Measurements from ENCODE around the gene TAF1B.

The TAF1B gene

GRCh38 chr2:9879455-9880194 is 36.4 kb downstream of the TAF1B start:
- Histone ChIP-seq H3K4me1 (ENCODE audit: control insufficient read depth in 2 of 2, insufficient read depth in 2 of 2, low read length in 2 of 2) (no peaks in the 10 kb centered on the region), H3K27me3 (ENCODE audit: control insufficient read depth in 2 of 2, insufficient read depth in 2 of 2, low read length in 2 of 2) (no peaks in the 10 kb centered on the region), H3K9ac (ENCODE audit: low read depth in 1 of 2, low read length in 2 of 2) (no peak overlapping the region), H3K27ac (ENCODE audit: low read depth in 2 of 2, low read length in 2 of 2) (no peak overlapping the region), H3K4me3 (ENCODE audit: low read length in 2 of 2) (no peak overlapping the region), H3K36me3 (ENCODE audit: control insufficient read depth in 2 of 2, insufficient read depth in 2 of 2, low read length in 2 of 2) (peaks cover 2 to 24% of the 10 kb centered on the region in 2 donors), H3K9me3 (ENCODE audit: control insufficient read depth in 2 of 2, low read length in 2 of 2) (no peaks in the 10 kb centered on the region)

DNA sequence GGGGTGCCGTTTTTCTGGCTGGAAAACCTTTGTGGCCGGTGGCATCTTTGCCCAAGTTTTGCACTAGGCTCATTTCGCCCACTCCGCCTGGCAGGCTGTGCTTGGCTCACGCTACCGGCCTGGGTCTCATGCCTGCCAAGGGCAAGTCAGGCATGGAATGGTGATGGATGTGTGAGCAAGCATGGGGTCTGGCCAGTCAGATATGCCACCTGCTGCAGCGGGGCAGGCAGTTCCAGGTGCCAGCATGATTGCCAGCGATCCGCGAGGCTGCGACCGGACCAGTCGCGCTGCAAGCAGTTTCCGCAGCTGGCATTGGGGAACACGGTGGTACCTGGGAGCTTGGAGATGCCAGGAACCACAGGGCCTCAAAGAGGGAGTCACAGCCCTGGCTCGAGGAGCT is 40.6 kb downstream of the TAF1B start:
- Histone ChIP-seq H3K4me3 (ENCODE audit: low read length in 2 of 2) (no peak overlapping the region), H3K4me1 (ENCODE audit: control insufficient read depth in 2 of 2, insufficient read depth in 2 of 2, low read length in 2 of 2) (no peaks in the 10 kb centered on the region), H3K9ac (ENCODE audit: low read depth in 1 of 2, low read length in 2 of 2) (no peak overlapping the region), H3K36me3 (ENCODE audit: control insufficient read depth in 2 of 2, insufficient read depth in 2 of 2, low read length in 2 of 2) (peaks cover 2 to 7% of the 10 kb centered on the region in 2 donors), H3K27me3 (ENCODE audit: control insufficient read depth in 2 of 2, insufficient read depth in 2 of 2, low read length in 2 of 2) (no peaks in the 10 kb centered on the region), H3K27ac (ENCODE audit: low read depth in 2 of 2, low read length in 2 of 2) (no peak overlapping the region), H3K9me3 (ENCODE audit: control insufficient read depth in 2 of 2, low read length in 2 of 2) (no peaks in the 10 kb centered on the region)

DNA sequence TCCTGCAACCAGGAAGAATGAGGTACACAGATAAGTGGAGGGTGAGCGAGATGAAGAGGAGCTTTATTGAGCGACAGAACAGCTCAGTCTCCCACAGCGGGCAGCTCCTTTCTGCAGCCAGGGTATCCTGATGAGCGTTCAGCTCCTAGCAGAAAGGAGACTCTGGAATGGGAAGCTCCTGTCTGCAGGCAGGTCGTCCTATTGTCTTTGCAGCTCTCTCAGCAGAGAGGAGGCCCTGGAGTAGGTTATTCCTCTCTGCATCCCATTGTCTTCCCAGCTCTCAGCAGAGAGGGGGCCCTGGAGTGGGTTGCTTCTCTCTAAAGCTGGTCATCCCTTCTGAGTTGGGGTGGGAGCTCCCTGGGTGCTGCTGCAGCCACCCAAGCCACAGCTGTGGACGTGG is 41.2 kb downstream of the TAF1B start:
- Histone ChIP-seq H3K27ac (ENCODE audit: low read depth in 2 of 2, low read length in 2 of 2) (no peak overlapping the region), H3K27me3 (ENCODE audit: control insufficient read depth in 2 of 2, insufficient read depth in 2 of 2, low read length in 2 of 2) (no peaks in the 10 kb centered on the region), H3K9ac (ENCODE audit: low read depth in 1 of 2, low read length in 2 of 2) (no peak overlapping the region), H3K9me3 (ENCODE audit: control insufficient read depth in 2 of 2, low read length in 2 of 2) (no peaks in the 10 kb centered on the region), H3K4me3 (ENCODE audit: low read length in 2 of 2) (no peak overlapping the region), H3K4me1 (ENCODE audit: control insufficient read depth in 2 of 2, insufficient read depth in 2 of 2, low read length in 2 of 2) (no peaks in the 10 kb centered on the region), H3K36me3 (ENCODE audit: control insufficient read depth in 2 of 2, insufficient read depth in 2 of 2, low read length in 2 of 2) (peaks cover 2 to 4% of the 10 kb centered on the region in 2 donors)

- Histone ChIP-seq H3K4me1 (ENCODE audit: control insufficient read depth in 2 of 2, insufficient read depth in 2 of 2, low read length in 2 of 2) (no peaks in the 10 kb centered on the region), H3K4me3 (ENCODE audit: low read length in 2 of 2) (no peak overlapping the region), H3K9ac (ENCODE audit: low read depth in 1 of 2, low read length in 2 of 2) (no peak overlapping the region), H3K9me3 (ENCODE audit: control insufficient read depth in 2 of 2, low read length in 2 of 2) (no peaks in the 10 kb centered on the region), H3K36me3 (ENCODE audit: control insufficient read depth in 2 of 2, insufficient read depth in 2 of 2, low read length in 2 of 2) (peaks cover 2 to 3% of the 10 kb centered on the region in 2 donors), H3K27me3 (ENCODE audit: control insufficient read depth in 2 of 2, insufficient read depth in 2 of 2, low read length in 2 of 2) (no peaks in the 10 kb centered on the region), H3K27ac (ENCODE audit: low read depth in 2 of 2, low read length in 2 of 2) (no peak overlapping the region)
Measured at GRCh38 chr2:9885036-9885684, 41.9 kb downstream of the TAF1B start.

GRCh38 chr2:9887513-9887912 is 44.2 kb downstream of the TAF1B start:
- Histone ChIP-seq H3K4me3 (ENCODE audit: low read length in 2 of 2) (no peak overlapping the region), H3K4me1 (ENCODE audit: control insufficient read depth in 2 of 2, insufficient read depth in 2 of 2, low read length in 2 of 2) (no peaks in the 10 kb centered on the region), H3K36me3 (ENCODE audit: control insufficient read depth in 2 of 2, insufficient read depth in 2 of 2, low read length in 2 of 2) (peaks cover 2 to 7% of the 10 kb centered on the region in 2 donors), H3K9ac (ENCODE audit: low read depth in 1 of 2, low read length in 2 of 2) (no peak overlapping the region), H3K27me3 (ENCODE audit: control insufficient read depth in 2 of 2, insufficient read depth in 2 of 2, low read length in 2 of 2) (no peaks in the 10 kb centered on the region), H3K27ac (ENCODE audit: low read depth in 2 of 2, low read length in 2 of 2) (no peak overlapping the region), H3K9me3 (ENCODE audit: control insufficient read depth in 2 of 2, low read length in 2 of 2) (no peaks in the 10 kb centered on the region)

DNA sequence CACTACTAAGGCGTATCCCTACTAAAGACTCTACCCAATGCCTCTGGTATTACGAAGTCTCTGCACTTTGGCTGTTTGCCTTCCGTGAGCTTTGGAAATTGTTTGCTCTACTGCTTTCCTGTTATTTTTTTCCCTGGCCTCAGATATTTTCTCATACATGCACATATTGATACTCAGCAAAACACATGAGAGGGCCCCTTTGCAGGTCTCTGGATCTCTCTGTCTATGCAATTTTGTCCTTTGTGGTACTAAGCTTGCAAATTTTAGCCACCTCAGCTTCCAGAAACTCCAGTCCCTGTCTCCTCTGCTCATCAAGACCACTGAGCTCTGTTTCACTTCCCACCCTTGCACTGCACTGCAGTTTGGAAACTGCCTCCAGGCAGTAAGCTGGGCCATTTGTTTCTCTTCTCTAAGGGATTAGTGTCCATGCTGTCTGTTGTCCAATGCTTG is 46.6 kb downstream of the TAF1B start:
- Histone ChIP-seq H3K36me3 (ENCODE audit: control insufficient read depth in 2 of 2, insufficient read depth in 2 of 2, low read length in 2 of 2) (peaks cover 0 to 4% of the 10 kb centered on the region in 2 donors), H3K27me3 (ENCODE audit: control insufficient read depth in 2 of 2, insufficient read depth in 2 of 2, low read length in 2 of 2) (no peaks in the 10 kb centered on the region), H3K4me3 (ENCODE audit: low read length in 2 of 2) (no peak overlapping the region), H3K4me1 (ENCODE audit: control insufficient read depth in 2 of 2, insufficient read depth in 2 of 2, low read length in 2 of 2) (no peaks in the 10 kb centered on the region), H3K9ac (ENCODE audit: low read depth in 1 of 2, low read length in 2 of 2) (no peak overlapping the region), H3K9me3 (ENCODE audit: control insufficient read depth in 2 of 2, low read length in 2 of 2) (no peaks in the 10 kb centered on the region), H3K27ac (ENCODE audit: low read depth in 2 of 2, low read length in 2 of 2) (no peak overlapping the region)

GRCh38 chr2:9892236-9892635 is 49.0 kb downstream of the TAF1B start:
- Histone ChIP-seq H3K27ac (ENCODE audit: low read depth in 2 of 2, low read length in 2 of 2) (no peak overlapping the region), H3K4me3 (ENCODE audit: low read length in 2 of 2) (no peak overlapping the region), H3K36me3 (ENCODE audit: control insufficient read depth in 2 of 2, insufficient read depth in 2 of 2, low read length in 2 of 2) (peaks cover 0 to 4% of the 10 kb centered on the region in 2 donors), H3K9me3 (ENCODE audit: control insufficient read depth in 2 of 2, low read length in 2 of 2) (no peaks in the 10 kb centered on the region), H3K27me3 (ENCODE audit: control insufficient read depth in 2 of 2, insufficient read depth in 2 of 2, low read length in 2 of 2) (no peaks in the 10 kb centered on the region), H3K4me1 (ENCODE audit: control insufficient read depth in 2 of 2, insufficient read depth in 2 of 2, low read length in 2 of 2) (peaks cover 0 to 5% of the 10 kb centered on the region in 2 donors), H3K9ac (ENCODE audit: low read depth in 1 of 2, low read length in 2 of 2) (no peak overlapping the region)

GRCh38 chr2:9895669-9896590 is 52.7 kb downstream of the TAF1B start:
- no peaks in the 10 kb centered on the region for H3K9me3 ChIP-seq (ENCODE audit: control insufficient read depth in 2 of 2, low read length in 2 of 2)
- H3K9ac ChIP-seq (ENCODE audit: low read depth in 1 of 2, low read length in 2 of 2) = no peak overlapping the region
- H3K36me3 ChIP-seq (ENCODE audit: control insufficient read depth in 2 of 2, insufficient read depth in 2 of 2, low read length in 2 of 2) = peaks cover 0 to 4% of the 10 kb centered on the region in 2 donors
- peaks cover 0 to 5% of the 10 kb centered on the region in 2 donors for H3K4me1 ChIP-seq (ENCODE audit: control insufficient read depth in 2 of 2, insufficient read depth in 2 of 2, low read length in 2 of 2)
- no peaks in the 10 kb centered on the region for H3K27me3 ChIP-seq (ENCODE audit: control insufficient read depth in 2 of 2, insufficient read depth in 2 of 2, low read length in 2 of 2)
- H3K4me3 ChIP-seq (ENCODE audit: low read length in 2 of 2) = no peak overlapping the region
- H3K27ac ChIP-seq (ENCODE audit: low read depth in 2 of 2, low read length in 2 of 2) = no peak overlapping the region

- peaks cover 0 to 5% of the 10 kb centered on the region in 2 donors for H3K4me1 ChIP-seq (ENCODE audit: control insufficient read depth in 2 of 2, insufficient read depth in 2 of 2, low read length in 2 of 2)
- no peaks in the 10 kb centered on the region for H3K27me3 ChIP-seq (ENCODE audit: control insufficient read depth in 2 of 2, insufficient read depth in 2 of 2, low read length in 2 of 2)
- H3K9ac ChIP-seq (ENCODE audit: low read depth in 1 of 2, low read length in 2 of 2) = no peak overlapping the region
- H3K4me3 ChIP-seq (ENCODE audit: low read length in 2 of 2) = no peak overlapping the region
- no peak overlapping the region for H3K27ac ChIP-seq (ENCODE audit: low read depth in 2 of 2, low read length in 2 of 2)
- no peaks in the 10 kb centered on the region for H3K9me3 ChIP-seq (ENCODE audit: control insufficient read depth in 2 of 2, low read length in 2 of 2)
- H3K36me3 ChIP-seq (ENCODE audit: control insufficient read depth in 2 of 2, insufficient read depth in 2 of 2, low read length in 2 of 2) = peaks cover 0 to under 1% of the 10 kb centered on the region in 2 donors
Measured at GRCh38 chr2:9897331-9897737, 54.1 kb downstream of the TAF1B start.

DNA sequence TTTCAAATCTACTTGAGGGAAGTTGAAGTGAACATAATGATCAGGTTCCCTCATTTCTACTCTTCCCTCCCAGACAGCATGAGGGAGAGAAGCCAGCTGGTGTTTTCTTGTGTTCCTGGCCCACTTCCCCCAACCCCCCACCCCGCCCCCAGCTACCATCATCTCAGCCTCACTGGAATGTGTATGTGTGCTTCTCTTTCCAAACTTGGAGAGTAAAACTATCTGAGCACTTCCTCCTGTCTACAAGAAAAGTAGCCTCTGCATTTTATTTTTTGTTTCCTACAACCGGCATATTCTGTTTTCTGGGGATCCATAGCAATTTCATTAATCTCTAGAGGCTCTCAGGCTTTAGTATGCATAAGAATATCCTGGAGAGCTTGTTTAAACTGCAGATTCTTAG is 54.6 kb downstream of the TAF1B start:
- H3K27me3 ChIP-seq (ENCODE audit: control insufficient read depth in 2 of 2, insufficient read depth in 2 of 2, low read length in 2 of 2) = no peaks in the 10 kb centered on the region
- H3K4me1 ChIP-seq (ENCODE audit: control insufficient read depth in 2 of 2, insufficient read depth in 2 of 2, low read length in 2 of 2) = peaks cover 0 to 5% of the 10 kb centered on the region in 2 donors
- H3K27ac ChIP-seq (ENCODE audit: low read depth in 2 of 2, low read length in 2 of 2) = no peak overlapping the region
- no peaks in the 10 kb centered on the region for H3K9me3 ChIP-seq (ENCODE audit: control insufficient read depth in 2 of 2, low read length in 2 of 2)
- H3K4me3 ChIP-seq (ENCODE audit: low read length in 2 of 2) = no peak overlapping the region
- H3K9ac ChIP-seq (ENCODE audit: low read depth in 1 of 2, low read length in 2 of 2) = no peak overlapping the region
- H3K36me3 ChIP-seq (ENCODE audit: control insufficient read depth in 2 of 2, insufficient read depth in 2 of 2, low read length in 2 of 2) = no peaks in the 10 kb centered on the region

All from mucosa of rectum (tissue), 2 donors.